Ramos (cell line): ENCODE data around the gene NEK10.

Source experiments
- in situ Hi-C: fragments of 300-500 bp; cut with MboI; formaldehyde crosslinking; loops from one replicate; pipeline ENCODE4 v1.14.3; 2022; ENCODE audit warnings: low sequenced_read_pairs; ENCODE audit not compliant: unreplicated experiment

Gene NEK10

DNA sequence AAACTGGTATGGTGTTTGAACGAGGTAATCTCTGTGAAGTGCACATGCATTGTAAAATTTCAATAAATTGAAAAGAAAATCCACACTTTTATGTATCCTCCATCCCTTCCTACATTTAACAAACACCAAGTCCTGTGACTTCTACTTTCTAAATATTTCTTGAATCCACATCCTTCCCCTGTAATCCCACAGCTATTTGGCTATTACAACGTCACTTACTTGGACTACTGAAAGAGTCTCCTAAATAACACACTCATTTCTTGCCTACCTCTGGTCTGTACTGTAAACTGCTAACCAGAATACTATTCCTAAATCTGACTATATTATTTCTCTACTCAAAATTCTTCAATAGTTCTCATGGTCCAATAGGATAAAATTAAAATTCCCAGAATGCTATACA is 176.1 kb downstream of the NEK10 start:
- in situ Hi-C loops: no loop called here

DNA sequence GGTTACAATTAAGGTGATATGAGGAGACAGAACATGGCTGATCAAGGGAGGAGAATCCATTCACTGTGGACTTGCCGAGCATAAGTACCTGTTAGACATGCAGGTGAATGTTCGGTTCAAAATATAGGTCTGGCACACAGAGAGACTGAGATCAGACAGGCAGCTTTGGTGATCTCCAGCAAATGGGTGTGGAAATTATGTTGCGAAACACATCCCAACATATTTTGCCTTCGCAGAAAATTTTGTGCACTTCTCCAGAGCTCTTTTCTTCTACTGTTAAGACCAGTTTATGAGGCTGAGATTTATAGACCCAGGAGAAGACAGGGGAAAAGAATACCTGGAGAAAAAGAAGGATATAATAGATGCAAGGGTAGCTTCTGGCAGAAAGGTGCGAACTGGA is 183.2 kb downstream of the NEK10 start:
- in situ Hi-C loops: no loop called here

DNA sequence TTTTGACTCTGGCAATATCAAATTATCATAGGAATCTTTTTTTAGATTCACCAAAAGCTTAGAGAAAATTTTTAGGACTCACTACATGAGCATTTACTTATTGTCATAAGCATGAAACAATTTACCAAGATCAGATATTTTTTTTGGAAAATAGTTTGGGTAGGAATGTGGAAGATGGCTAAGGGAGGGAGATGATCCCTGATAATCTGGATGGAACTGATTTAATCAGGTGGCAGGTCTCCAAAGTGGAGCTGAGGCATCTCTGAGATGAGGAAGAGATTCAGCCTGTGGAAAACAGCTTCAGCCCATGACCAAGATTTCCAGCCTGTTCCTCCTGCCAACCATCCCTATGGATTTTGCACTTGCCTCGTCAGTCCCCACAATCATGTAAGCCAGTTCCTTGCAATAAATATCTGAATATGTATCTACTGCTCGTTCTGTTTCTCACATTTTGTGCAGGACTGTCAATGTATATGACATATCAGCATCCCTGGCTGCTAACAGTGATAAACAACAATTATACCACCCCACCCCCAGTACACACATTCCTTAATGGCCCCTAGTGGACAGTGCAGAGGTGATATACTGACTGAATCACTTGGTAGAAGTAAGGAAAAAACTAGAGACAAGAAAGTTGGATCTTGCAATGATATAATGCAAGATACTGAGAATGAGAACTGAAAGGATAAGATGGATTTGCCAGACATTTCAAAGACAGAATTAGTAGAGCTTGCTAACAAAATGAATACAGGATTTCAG is 183.8 kb downstream of the NEK10 start:
- in situ Hi-C loops: no loop called here

DNA sequence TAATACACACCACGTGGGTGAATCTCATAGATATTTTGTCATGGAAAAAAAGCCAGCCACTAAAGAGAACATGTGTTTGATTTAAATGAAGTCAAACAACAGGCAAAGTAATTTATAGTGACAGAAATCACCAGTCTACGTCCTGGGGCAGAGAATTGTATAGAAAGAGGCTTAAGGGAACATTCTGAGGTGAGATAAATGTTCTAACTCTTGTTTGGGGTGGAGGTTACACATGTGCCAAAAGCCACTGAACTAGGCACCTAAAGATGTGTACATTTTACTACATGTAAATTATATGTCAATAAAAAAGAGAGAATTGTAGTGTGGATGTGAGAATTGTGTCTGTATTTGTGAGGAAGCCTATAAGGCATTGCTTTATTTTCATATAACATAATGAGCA is 184.9 kb downstream of the NEK10 start:
- in situ Hi-C loops: no loop called here

DNA sequence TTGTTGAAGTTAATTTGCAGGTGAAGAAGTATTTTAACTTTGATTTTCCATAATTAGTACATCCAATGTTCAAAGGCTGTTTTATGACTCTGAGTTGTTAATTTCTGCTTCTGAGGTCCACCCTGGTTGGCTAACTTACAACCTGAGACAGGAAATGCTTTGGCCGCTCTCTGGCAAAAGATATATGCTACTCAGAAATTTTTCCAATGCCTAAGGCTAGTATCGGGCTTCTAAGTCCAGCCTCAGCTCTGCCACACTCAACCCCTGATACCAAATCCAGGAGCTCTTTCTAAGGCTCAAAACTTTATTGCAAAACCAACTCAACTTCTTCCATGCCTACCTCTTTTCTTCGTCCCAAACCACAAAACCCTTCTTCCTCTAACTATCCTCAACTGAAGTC is 192.9 kb downstream of the NEK10 start:
- in situ Hi-C loops: no loop called here

DNA sequence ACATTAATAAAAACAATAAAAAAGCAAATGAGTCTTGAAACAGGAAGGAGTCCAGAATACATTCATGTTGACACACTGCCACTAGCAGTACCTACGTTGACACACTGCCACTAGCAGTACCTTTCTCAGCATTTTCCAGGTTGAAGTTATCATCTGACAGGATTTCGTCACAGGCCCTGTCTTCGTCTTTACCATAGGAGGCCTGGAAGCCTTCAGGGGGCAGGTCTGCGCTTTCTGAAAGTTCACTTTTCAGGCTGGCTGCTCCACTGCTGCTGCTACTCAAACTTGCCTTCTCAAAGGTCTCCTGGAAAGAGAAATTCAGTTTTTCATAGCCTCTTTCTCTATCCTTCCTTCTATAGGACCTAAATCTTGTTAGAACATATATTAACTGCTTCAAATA is 194.7 kb downstream of the NEK10 start:
- in situ Hi-C loops: no loop called here

DNA sequence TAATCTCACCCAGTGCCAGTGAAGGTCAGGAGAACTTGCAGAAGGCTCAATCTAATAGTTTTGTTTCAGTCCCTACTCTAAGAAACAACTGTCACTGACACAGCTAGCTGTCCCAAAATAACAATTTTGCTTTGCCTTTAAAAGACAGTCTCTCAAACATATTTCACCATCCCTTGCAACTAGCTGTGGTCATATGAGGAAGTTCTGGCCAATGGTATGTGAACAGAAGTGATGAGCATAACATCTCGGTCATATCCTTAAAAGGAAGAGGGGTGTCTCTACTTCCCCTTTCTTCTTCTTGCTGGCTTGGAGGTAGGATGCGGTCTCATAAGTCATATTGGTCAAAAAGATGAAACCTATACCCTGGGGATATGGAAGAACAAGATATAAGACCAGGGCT is 198.1 kb downstream of the NEK10 start:
- in situ Hi-C loops: no loop called here

DNA sequence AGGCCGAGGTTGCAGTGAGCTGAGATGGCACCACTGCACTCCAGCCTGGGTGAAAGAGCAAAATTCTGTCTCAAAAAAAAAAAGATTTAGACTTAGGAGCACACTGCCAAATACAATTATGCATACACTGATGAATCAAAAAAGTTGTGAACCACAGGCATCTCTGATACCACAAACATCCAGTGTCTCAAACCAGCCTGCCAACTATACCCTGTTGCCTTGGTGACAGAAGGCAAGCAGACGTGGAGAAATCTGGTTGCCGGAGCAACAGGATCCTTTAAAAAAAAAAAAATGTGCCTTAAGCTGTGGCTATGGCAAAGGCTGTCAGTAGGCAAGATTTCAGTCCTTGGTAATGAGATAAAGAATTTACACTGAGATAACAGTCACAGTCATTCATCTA is 202.3 kb downstream of the NEK10 start:
- in situ Hi-C loops: no loop called here

DNA sequence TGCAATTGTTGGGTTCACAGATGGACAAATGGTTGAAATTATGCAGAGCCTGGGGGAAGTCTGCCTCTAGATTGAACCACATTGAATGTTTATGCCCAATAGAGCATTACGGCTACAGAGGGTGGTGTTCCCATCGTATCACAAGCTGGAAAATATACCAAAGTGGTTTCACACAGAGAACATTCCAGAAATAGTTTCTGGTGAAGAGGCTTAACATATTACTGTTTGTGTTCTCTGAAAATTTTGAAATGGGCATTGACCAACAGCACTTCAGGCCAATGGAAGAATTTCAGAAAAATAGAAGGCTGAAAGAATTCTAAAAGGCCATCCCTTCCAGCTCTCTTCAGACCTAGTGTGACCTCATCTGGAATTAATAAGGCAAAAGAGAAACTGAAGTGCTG is 203.9 kb downstream of the NEK10 start:
- in situ Hi-C loops: no loop called here

DNA sequence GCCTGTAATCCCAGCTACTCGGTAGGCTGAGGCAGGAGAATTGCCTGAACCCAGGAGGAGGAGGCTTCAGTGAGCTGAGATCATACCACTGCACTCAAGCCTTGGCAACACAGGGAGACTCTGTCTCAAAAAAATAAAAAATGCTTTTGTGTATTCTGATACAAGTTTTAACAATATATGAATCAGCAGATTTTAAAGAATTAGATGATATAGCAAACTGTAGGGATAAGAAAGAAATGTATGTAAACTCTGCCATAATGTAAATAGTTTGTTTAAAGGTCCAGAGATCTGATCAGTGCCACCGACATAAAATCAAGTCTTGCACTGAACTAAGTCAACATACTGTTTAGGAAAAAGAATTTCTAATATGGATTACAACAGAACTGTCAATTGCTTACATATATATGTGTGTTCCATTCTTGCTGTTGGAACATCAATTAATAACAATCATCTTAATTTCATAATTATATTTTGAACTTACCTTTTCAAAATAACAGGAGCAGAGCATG is 208.3 kb downstream of the NEK10 start:
- in situ Hi-C loops: no loop called here

DNA sequence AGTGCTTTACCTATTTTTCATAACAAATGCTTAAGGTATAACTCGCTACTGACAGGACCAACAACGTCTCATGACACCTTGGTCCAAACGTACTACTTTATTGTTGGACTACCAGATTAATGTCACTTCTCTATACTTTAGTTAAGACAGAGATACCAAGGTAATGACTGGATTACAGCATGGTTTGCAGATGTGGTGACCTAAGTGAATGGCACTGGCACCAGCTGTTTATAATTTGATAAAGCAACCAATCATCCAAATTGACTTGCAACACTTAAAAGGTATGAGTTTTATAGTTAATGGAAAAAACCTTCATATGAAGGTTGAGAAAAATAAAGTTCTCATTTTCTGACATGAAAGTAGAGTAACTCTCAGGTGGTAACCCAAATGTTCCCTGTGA is 209.0 kb downstream of the NEK10 start:
- in situ Hi-C loops: no loop called here

DNA sequence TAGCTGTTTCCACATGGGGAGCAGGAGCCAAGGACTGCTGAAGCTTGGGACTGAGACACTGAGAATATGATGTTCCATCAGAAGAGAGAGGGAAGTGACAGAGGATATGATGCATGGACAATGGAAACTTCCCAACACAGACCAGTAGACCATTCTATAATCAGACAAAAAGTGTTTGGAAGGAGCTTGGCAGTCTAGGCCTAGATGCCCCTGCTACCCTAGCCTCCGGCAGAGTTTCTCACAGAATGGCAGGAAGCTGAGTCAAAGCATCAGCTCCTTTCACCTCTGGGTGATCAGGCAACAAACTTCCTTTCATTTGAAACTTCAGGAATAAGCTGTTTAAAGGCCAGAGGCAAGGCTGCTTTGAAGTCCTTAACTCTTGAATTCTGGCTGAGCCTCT is 222.0 kb downstream of the NEK10 start:
- in situ Hi-C loops: loop anchor here (25.0 kb wide), 1 partner anchor 515 kb away; no protein-coding TSS in a partner anchor

DNA sequence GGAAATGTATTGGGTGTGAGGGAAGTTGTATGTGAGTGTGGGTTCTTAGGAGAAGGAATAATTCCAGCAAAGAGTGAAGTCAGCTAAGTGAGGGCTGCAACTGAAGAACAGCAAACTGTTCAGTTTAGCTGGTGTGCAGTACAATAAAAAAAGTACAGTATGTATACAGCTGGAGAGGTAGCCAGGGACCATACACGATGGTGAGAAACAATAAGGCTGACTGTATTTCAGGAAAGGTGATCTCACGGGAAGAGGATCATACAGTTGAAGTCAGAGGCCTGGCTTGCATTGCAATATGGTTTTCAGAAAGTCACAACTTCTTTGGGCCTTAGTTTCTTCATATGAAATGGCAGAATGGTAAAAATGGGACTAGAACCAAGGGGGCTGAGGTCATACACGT is 222.4 kb downstream of the NEK10 start:
- in situ Hi-C loops: loop anchor here (25.0 kb wide), 1 partner anchor 516 kb away; no protein-coding TSS in a partner anchor

DNA sequence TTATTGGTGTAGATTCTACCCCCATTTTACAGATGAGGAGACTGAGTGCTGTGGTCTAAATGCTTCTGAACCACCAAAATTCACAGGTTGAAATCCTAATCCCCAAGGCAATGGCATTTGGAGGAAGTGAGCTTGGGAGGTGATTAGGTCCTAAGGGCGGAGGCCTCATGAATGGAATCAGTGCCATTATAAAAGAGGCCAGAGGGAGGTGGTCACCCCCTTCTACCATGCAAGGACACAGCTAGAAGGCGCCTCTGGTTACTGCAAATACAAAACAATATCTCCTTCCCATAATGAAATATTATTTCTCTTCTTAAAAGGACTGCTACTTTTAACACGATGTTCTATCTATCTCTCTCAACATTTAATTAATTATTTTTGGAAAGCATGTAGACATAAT is 223.5 kb downstream of the NEK10 start:
- in situ Hi-C loops: loop anchor here (25.0 kb wide), 1 partner anchor 517 kb away; no protein-coding TSS in a partner anchor

DNA sequence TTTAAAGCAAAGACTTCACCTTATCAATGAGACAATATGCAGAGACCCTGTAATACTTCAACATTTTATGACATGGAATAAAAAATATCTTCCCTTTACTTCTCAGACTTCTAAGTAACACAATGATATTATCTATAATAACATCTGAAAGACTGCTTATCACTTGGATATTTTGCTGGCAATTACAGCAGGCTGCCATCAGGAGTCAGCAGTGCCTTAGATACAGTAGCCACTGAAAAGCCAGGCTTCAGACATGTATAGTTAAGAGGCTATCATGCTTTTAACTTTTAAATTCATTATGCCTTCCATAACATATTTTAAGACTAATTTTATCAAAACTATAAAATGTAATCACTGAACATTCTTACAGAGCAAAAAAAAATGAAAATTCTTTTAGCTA is 227.5 kb downstream of the NEK10 start:
- in situ Hi-C loops: loop anchor here (25.0 kb wide), 1 partner anchor 521 kb away; no protein-coding TSS in a partner anchor

DNA sequence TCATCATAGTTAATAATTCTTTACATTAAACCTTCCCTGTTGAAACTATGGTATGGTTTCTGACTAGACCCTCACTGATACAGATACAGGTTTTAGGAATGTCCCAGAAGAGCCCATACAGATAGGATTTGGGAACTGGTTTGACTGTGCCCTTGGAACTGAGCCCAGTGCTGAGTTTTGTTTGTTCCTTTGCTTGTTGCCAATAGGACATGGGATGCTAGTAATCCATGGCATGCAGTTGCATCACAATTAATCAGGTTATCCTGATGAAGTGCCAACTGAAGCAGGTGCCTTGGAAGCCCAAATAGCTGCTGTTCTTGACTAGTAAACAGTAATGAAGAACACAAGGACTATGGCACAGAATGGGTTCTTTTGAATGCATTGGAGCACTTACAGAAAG is 230.6 kb downstream of the NEK10 start:
- in situ Hi-C loops: loop anchor here (25.0 kb wide), 1 partner anchor 524 kb away; no protein-coding TSS in a partner anchor

DNA sequence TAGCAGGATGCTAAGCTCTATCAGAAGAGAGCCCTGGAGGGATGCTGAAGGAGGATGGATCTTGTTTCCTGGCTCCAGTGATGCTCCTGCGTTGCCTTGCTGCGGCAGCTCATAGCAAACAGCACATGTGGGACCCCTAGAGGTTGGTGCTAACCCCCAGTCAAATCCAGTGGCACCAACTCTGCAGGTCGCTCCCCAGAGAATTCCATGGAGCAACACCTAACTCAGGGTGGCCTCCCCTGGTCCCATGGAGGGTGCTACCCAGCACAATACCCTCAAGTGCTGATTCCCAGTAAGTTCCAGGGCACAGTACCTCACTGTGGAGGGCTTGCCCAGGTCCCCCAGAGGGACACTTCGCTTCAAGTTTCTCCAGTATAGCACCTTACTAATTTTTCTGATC is 231.2 kb downstream of the NEK10 start:
- in situ Hi-C loops: loop anchor here (25.0 kb wide), 1 partner anchor 524 kb away; no protein-coding TSS in a partner anchor

DNA sequence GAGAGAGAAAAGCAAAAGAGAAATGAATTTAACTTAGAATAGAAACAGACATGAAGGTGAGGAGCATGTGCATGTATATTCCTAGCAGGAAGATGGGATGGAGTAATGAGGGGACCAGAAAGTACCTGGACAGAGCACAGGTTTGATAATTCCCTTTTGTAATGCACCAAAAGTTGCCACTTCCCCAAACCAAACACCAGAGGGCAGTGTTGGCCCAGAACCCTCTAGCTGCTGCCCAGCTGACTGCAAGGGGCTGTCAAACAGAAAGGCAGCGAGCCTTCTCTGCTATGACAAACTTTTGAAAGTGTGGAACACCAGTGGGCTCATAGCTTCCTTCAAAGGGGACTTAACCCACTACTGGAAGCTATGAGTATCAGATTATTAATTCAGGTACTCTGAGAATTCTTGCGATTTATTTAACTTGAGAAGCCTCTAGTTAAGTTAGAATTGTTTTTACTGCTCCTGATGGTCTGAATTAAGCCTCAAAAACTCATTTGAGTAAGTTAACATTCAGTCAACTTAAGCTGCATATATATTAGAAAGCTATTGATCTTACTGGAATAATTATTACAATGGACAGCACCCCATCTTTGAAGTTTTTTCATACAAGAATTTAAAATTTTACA is 234.9 kb downstream of the NEK10 start:
- in situ Hi-C loops: loop anchor here (25.0 kb wide), 1 partner anchor 528 kb away; no protein-coding TSS in a partner anchor

DNA sequence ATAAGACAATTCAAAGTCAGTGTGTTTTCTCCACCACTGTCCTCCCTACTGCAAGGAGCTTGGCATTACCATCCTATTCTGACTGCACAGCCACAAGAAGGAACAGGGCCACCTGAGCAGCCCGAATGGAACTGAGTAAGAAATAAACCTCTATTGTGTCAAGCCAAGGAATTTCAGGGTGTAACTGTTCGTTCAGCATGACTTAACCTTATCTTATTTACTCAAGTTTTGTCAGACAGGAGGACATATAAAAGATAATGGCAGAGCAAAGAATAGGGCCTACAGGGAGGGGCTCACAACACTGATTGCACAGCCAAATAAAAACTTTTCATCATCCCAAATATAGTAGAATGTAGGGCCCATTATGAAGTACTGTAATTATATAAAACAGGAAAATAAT is 236.1 kb downstream of the NEK10 start:
- in situ Hi-C loops: loop anchor here (25.0 kb wide), 1 partner anchor 529 kb away; no protein-coding TSS in a partner anchor

DNA sequence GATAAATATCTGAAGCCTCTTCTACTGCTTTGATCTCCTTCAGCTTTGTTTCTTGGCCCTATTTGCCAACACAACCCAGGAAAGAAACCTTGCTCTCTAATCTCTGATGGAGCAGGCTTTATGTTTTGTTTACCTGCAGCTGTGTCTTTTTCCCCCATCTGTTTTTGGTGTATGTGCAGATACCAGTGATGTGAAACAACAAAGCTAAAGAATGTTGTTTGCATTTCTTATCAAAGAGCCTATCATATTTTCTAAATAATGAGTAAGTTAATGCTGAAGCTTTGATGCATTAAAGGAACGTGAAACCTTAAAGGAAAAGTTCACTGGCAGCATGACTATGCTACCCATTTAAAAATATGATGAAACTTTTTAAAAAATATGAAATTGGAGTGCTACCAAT is 238.4 kb downstream of the NEK10 start:
- in situ Hi-C loops: loop anchor here (25.0 kb wide), 1 partner anchor 532 kb away; no protein-coding TSS in a partner anchor

DNA sequence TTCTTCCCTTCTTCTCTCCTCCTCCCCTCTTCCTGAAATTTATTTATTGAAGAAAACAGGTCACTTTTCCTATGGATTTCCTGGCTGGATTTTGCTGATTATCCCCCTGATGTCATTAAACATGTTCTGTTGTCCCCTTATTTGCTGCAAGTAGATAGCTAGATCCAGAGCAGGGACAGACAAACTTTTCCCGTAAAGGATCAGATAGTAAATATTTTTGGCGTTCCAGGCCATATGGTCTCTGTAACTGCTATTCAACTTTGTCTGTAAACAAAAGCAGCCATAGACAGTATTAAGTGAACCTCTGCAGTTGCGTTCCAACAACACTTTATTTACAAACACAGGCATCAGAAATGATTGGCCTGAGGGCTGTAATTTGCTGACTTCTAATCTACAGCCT is 241.3 kb downstream of the NEK10 start:
- in situ Hi-C loops: loop anchor here (25.0 kb wide), 1 partner anchor 534 kb away; no protein-coding TSS in a partner anchor
